Peyer's patch (tissue), 4 donors: ENCODE results near the gene C1GALT1. TPM values are rescaled to one million over a fixed set of nuclear protein-coding genes. Genes with fewer than 3 reads are reported as not detected.
A peak's percentile ranks its signal among the peaks of the same experiment; 100 is the strongest.

Experiments
- DNase-seq, 3 donors: peaks; one replicate each; pipeline ENCODE4 v3.0.0-alpha.2; 2017 to 2019
- H3K27ac ChIP-seq, 4 donors: fragments of 200-600 bp; sonication (generic); one replicate each; pipeline ENCODE4 v1.5.1; 2016 to 2019
- H3K27me3 ChIP-seq, 2 donors: fragments of 200-600 bp; sonication (generic); one replicate each; pipeline ENCODE4 v1.5.1; 2019
- H3K36me3 ChIP-seq, 3 donors: fragments of 200-600 bp; sonication (generic); one replicate each; pipeline ENCODE4 v1.5.1; 2016 to 2019
- H3K4me1 ChIP-seq, 4 donors: fragments of 200-600 bp; sonication (generic); one replicate each; pipeline ENCODE4 v1.5.1; 2016 to 2019
- H3K4me3 ChIP-seq, 4 donors: fragments of 200-600 bp; sonication (generic); 1 replicate in 3 of 4; 2 replicates in 1 of 4; pipeline ENCODE4 v1.5.1; 2016 to 2019; ENCODE audit warnings: mild to moderate bottlenecking in 1 of 4
- H3K9me3 ChIP-seq, 4 donors: fragments of 200-600 bp; sonication (generic); one replicate each; pipeline ENCODE4 v1.5.1; 2016 to 2019; ENCODE audit warnings: mild to moderate bottlenecking in 1 of 4
- POLR2A ChIP-seq, 2 donors: fragments of 450-650 bp; IDR thresholded peaks; one replicate each; pipeline ENCODE4 v1.5.1; 2017; ENCODE audit warnings: antibody characterized with exemption in 2 of 2, mild to moderate bottlenecking in 2 of 2, moderate library complexity in 2 of 2
- total RNA-seq, 4 donors: library from RNA; depleted of rRNA; stranded (reverse); fragments of >200 nt; gene quantifications; one replicate each; pipeline ENCODE4 v1.1.0, GENCODE V29; 2016
- TF ChIP-seq, protein P1 (sequence below), 6 experiments: fragments of 450-650 bp in 4 of 6; fragments of 200-600 bp in 2 of 6; sonication (generic) in 1 of 6; IDR thresholded peaks; one replicate each; pipeline ENCODE4 v1.5.1; 2017 to 2019; ENCODE audit warnings: antibody characterized with exemption in 6 of 6, mild to moderate bottlenecking in 3 of 6, moderate library complexity in 1 of 6

The C1GALT1 gene
- total RNA-seq, 4 donors from 2014 or later, result 23.1 to 63.3 (median 34.8) TPM

GRCh38 chr7:7276161-7276560, 93.8 kb downstream of the C1GALT1 start:
- no peaks in the 10 kb centered on the region for H3K27me3 ChIP-seq
- H3K4me1 ChIP-seq, result no peaks in the 10 kb centered on the region

GRCh38 chr7:7290429-7291122, 108.2 kb downstream of the C1GALT1 start:
- DNase-seq, result no peak
- TF ChIP-seq, protein P1, sequence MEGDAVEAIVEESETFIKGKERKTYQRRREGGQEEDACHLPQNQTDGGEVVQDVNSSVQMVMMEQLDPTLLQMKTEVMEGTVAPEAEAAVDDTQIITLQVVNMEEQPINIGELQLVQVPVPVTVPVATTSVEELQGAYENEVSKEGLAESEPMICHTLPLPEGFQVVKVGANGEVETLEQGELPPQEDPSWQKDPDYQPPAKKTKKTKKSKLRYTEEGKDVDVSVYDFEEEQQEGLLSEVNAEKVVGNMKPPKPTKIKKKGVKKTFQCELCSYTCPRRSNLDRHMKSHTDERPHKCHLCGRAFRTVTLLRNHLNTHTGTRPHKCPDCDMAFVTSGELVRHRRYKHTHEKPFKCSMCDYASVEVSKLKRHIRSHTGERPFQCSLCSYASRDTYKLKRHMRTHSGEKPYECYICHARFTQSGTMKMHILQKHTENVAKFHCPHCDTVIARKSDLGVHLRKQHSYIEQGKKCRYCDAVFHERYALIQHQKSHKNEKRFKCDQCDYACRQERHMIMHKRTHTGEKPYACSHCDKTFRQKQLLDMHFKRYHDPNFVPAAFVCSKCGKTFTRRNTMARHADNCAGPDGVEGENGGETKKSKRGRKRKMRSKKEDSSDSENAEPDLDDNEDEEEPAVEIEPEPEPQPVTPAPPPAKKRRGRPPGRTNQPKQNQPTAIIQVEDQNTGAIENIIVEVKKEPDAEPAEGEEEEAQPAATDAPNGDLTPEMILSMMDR (IDR thresholded peaks at IDR 0.05), result peak in 1 of 6 experiments; percentile 5
- TF ChIP-seq POLR2A (IDR thresholded peaks at IDR 0.05), result no peak
- Histone ChIP-seq H3K27me3 (no peaks in the 10 kb centered on the region), H3K36me3 (no peaks in the 10 kb centered on the region), H3K27ac (no peak overlapping the region), H3K9me3 (no peaks in the 10 kb centered on the region), H3K4me1 (no peaks in the 10 kb centered on the region), H3K4me3 (no peak overlapping the region)

More at GRCh38 chr7:7276161-7276560, 93.8 kb downstream of the C1GALT1 start:
- TF ChIP-seq, protein P1 (IDR thresholded peaks at IDR 0.05), result no peak
- no peak for TF ChIP-seq POLR2A (IDR thresholded peaks at IDR 0.05)
- no peaks in the 10 kb centered on the region for H3K36me3 ChIP-seq
- H3K27ac ChIP-seq, result no peak overlapping the region
- DNase-seq, result no peak
- no peak overlapping the region for H3K4me3 ChIP-seq
- H3K9me3 ChIP-seq, result no peaks in the 10 kb centered on the region

DNA sequence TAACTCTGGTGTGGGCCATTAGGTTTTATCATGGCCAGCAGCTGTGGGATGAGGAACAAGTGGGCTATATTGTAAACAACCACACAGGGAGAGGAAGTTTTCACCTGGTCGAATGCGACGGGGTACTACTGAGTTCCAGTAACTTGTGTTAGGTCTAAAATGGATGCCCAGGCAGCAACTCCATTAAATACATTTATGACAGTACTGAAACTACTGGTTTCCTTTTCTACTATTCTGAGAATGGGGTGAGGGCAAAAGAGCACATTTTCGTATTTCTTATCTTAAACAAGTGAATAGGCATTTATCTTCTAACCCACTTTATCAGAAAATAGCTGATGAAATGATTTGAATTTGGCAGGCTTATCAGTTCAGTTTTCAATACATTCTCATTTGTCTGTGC, 109.7 kb downstream of the C1GALT1 start:
- no peaks in the 10 kb centered on the region for H3K36me3 ChIP-seq
- TF ChIP-seq POLR2A (IDR thresholded peaks at IDR 0.05), result no peak
- TF ChIP-seq, protein P1 (IDR thresholded peaks at IDR 0.05), result no peak
- no peaks in the 10 kb centered on the region for H3K9me3 ChIP-seq
- H3K4me3 ChIP-seq, result no peak overlapping the region
- H3K27me3 ChIP-seq, result no peaks in the 10 kb centered on the region
- H3K27ac ChIP-seq, result no peak overlapping the region
- DNase-seq, result no peak
- no peaks in the 10 kb centered on the region for H3K4me1 ChIP-seq

GRCh38 chr7:7292608-7293007, 110.3 kb downstream of the C1GALT1 start:
- H3K4me1 ChIP-seq, result no peaks in the 10 kb centered on the region
- no peak for TF ChIP-seq POLR2A (IDR thresholded peaks at IDR 0.05)
- TF ChIP-seq, protein P1 (IDR thresholded peaks at IDR 0.05), result no peak
- no peak overlapping the region for H3K27ac ChIP-seq
- H3K9me3 ChIP-seq, result no peaks in the 10 kb centered on the region
- H3K36me3 ChIP-seq, result no peaks in the 10 kb centered on the region
- H3K27me3 ChIP-seq, result no peaks in the 10 kb centered on the region
- H3K4me3 ChIP-seq, result no peak overlapping the region
- DNase-seq, result no peak

DNA sequence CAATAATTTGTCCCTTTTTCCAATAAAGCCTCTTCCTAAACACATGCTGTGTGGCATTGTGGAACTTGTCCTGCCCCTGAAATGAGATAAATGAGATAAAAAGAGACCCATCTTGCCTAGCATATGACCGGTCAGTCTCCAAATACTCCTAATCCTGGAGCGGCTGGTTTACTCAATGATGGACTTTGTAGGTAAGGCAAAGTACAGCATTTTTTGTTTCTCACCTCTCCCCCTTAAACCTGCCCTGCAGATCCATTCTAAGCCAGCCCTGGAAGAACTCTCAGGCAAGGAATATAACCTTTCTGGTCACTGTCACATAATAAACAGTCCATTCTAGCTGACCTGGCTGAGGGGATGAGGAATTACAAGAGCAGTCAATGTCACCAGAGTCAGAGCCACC, 110.7 kb downstream of the C1GALT1 start:
- no peaks in the 10 kb centered on the region for H3K27me3 ChIP-seq
- DNase-seq, result no peak
- no peak overlapping the region for H3K4me3 ChIP-seq
- H3K4me1 ChIP-seq, result no peaks in the 10 kb centered on the region
- H3K36me3 ChIP-seq, result no peaks in the 10 kb centered on the region
- TF ChIP-seq, protein P1 (IDR thresholded peaks at IDR 0.05), result no peak
- no peak for TF ChIP-seq POLR2A (IDR thresholded peaks at IDR 0.05)
- H3K9me3 ChIP-seq, result no peaks in the 10 kb centered on the region
- H3K27ac ChIP-seq, result no peak overlapping the region
